NCI-H2196 (cell line): ENCODE results near the gene AKR1C3.
"Not testable (repeated sequence)": the region's sequence is repeated elsewhere in the genome, so short reads cannot be mapped to it uniquely, and the experiment has no call there.

Source experiments
- DNase-seq: peaks from one replicate; lab custom pipeline; 2025; ENCODE audit not compliant: unreplicated experiment; lab: John Stamatoyannopoulos, UW

AKR1C3 gene

DNA sequence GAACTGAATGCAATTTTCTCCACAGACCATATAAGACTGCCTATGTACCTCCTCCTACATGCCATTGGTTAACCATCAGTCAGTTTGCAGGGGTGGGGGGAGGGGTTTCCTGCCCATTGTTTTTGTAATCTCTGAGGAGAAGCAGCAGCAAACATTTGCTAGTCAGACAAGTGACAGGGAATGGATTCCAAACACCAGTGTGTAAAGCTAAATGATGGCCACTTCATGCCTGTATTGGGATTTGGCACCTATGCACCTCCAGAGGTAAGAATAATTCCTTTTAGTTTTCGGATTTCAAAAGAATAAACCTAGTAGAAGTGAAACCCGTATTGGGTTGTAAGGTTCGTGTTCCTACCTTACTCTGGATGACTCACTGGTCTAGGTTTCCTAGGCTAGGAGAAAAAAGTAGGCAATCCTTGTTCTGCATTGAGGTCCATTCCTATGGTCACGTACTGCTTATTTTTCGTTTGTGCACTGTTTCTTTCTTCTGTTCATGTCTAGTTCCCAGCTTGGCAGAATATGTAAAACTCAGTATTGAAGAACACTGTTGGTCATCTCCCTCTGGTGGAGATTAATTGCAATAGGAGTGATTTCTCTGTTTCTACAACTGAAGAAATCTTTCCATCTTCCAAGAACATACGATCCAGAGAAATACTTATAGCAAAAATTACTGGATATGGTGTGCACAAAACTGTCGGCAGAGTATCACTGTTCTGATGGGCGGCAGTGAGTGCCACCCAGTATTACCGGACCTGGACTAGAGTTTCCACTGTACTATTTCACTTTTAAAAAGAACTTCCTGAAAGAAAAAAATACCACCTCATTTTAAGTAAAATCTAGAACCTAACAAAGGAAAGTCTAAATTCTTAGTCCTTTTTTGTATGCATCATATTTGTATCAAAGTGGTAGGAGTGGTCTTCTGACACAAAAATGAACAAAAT lies at the start of gene AKR1C3:
Gene AKR1C3, plus strand, starts transcription at position 150 of the 941 bp plus-strand sequence. Its CDS starts 31 bp downstream, at position 181.
- DNase-seq = no peak

DNA sequence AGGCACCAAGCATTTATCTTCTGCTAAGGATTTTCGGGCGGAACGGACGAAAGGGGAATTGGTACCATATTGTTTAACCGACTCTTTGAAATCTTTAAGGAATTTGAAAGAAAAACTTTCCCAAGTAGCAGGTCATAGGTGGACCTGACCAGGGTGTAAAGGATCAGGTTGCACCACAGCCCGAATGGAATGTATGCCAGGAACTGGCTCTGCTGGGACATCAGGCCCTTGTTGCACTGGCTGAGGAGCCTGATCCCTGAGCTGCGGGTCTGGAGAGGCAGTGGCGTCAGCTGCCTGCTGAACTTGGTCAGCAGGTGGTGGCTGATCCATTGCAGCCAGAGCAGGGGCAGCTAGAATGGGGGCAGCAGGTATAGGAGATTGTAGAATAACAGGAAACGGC lies 49.1 kb upstream of the AKR1C3 start:
- no peak for DNase-seq

DNA sequence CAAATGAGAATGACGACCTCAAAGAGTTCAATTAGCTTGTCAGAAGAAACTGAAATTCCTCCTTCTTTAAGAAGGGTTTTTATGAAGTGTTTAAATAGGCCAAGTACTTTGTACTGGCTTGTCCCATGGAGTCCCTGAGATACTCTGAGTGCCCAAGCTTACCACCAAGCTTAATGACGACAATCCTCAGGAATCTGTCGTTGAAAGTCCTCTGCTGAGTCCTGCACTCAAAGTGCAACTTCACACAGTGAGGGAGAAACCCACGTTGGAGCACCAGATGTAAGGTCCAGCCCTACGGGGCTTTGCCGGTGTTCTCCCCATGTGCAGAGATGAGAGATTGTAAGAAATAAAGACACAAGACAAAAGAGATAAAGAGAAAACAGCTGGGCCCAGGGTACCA lies 47.8 kb upstream of the AKR1C3 start:
- no peak for DNase-seq

DNA sequence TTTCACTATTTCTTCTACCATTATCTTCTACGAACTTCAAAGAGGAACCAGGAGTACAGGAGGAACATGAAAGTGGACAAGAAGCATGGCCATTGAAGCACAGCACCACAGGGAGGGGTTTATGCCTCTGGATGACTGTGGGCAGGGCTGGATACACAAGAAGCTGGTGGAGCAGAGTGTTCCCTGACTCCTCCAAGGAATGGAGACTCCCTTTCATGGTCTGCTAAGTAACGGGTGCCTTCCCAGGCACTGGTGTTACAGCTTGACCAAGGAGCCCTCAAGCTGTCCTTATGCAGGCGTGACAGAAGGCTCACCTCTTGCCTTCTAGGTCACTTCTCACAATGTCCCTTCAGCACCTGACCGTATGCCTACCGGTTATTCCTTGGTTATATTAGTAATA lies 47.2 kb upstream of the AKR1C3 start:
- not testable (repeated sequence) for DNase-seq

DNA sequence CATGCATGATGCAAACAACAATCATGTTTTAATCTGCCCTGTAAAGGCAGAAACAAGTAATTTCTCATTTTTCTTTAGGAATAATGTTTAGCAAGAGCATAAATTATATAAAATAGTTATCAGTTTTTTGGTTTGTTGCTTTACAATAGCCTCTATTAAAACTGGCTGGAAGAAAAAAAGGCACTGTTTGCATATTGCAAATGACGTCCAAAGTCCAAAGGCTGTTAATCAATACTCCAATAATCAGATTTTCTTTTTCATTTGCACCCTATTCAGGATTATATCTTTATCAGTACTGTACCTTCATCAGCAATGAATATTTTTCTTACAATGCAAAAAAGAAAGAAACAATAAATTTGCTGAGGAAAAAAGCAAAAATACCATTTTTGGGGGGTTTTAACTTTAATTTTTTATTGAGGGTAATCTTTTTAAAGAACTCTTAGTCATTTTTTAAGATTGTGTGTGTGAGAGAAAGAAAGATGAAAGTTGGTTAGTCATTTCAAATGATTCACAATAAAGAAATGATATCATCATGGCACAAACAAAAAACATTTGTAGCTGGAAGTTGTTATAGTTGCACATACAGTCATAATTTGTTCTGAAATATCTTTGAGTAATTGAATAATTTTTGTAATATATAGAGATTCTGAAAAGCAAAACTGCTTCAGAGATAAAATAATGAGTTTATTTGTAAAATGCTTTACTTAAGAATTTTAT lies 46.1 kb upstream of the AKR1C3 start:
- DNase-seq = no peak

DNA sequence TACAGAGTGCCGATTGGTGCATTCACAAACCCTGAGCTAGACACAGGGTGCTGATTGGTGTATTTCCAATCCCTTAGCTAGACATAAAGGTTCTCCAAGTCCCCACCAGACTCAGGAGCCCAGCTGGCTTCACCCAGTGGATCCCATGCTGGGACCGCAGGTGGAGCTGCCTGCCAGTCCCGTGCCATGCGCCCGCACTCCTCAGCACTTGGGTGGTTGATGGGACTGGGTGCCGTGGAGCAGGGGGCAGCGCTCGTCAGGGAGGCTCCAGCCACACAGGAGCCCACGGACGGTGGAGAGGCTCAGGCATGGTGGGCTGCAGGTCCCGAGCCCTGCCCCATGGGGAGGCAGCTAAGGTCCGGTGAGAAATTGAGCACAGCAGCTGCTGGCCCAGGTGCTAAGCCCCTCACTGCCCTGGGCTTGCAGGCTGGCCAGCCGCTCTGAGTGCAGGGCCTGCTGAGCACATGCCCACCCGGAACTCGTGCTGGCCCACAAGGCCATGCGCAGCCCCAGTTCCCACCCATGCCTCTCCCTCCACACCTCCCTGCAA lies 41.2 kb upstream of the AKR1C3 start:
- not testable (repeated sequence) for DNase-seq

DNA sequence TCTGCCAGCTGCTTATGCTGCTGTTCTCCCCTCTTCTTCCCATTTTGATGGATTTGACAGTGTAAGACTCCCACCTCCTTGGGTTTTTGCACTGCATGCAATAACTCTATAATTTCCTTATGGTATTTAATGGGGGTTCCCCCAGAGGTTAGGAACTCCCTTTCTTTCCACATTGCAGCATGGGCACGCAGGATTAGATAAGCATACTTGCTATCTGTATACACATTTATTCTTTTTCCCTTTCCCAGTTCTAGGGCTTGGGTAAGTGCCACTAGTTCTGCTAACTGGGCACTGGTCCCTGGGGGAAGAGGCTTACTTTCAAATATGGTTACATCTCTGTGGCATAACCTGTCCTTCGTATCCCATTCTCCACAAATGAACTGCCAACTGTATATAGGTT lies 39.4 kb upstream of the AKR1C3 start:
- not testable (repeated sequence) for DNase-seq

DNA sequence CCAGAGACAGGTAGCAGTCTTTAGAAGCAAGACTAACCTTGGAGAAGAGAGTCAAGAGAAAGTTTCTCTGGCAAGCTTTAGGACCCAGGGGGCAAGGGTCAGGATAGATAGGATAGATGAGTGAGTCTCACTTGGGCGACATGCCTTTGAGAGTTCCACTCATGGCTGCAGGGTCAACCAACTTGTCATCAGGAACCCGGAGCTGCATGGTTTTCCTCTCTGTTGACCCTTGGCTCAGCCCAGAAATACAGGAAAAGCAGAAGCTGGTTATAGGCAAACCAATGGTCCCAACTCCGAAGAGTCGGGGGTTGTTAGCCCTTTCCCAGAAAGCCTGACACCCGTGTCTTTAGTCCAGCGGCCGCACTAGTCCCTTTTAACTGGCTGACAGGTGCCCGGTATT lies 34.9 kb upstream of the AKR1C3 start:
- DNase-seq = not testable (repeated sequence)

DNA sequence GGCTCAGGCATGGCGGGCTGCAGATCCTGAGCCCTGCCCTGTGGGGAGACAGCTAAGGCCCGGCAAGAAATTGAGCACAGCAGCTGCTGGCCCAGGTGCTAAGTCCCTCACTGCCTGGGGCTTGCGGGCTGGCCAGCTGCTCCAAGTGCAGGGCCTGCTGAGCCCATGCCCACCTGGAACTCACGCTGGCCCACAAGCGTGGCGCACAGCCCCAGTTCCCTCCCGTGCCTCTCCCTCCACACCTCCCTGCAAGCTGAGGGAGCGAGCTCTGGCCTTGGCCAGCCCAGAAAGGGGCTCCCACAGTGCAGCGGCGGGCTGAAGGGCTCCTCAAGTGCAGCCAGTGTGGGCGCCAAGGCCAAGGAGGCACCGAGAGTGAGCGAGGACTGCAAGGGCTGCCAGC lies 33.4 kb upstream of the AKR1C3 start:
- DNase-seq = not testable (repeated sequence)

DNA sequence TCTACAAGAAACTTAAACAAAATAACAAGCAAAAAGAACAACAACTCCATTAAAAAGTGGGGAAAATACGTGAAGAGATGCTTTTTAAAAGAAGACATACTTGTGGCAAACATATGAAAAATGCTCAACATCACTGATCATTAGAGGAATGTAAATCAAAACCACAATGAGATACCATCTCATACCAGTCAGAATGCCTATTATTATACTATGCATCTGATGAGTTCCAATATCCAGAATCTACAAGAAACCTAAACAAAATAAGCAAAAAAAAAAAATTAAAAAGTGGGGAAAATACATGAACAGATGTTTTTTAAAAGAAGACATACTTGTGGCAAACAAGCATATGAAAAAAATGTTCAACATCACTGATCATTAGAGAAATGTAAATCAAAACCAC lies 29.6 kb upstream of the AKR1C3 start:
- no peak for DNase-seq

DNA sequence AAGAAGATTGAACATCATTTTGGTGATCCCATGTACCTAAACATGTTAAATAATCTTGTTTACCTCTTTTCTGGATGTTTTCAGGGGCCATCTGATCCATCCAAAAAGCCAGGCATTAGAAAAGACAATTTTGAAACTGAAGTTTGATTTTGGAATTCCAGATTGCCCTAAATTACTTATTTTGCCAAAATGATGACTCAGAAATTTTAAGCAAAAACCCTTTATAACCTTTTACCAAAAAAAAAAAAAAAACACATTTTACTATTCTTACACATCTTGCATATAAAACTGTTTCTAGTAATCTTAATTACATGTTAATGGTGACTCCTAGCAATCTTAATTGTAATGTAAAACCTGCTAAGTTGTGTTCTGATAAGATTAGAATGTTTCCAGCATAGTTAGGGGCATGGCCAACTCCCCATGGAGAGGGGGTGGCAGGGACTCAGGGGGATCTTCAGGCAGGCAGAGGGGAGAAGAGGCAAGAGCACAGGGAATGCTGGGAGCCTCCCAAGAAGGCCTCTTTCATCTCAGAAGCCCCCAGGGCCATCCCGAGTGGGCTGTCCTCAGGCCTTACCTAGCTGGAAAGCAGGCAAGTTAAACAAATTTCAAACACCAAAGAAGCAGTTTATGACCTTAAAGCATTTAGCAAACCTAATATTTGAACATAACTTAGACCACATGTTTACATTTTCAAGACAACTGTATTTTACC lies 25.8 kb upstream of the AKR1C3 start:
- no peak for DNase-seq

DNA sequence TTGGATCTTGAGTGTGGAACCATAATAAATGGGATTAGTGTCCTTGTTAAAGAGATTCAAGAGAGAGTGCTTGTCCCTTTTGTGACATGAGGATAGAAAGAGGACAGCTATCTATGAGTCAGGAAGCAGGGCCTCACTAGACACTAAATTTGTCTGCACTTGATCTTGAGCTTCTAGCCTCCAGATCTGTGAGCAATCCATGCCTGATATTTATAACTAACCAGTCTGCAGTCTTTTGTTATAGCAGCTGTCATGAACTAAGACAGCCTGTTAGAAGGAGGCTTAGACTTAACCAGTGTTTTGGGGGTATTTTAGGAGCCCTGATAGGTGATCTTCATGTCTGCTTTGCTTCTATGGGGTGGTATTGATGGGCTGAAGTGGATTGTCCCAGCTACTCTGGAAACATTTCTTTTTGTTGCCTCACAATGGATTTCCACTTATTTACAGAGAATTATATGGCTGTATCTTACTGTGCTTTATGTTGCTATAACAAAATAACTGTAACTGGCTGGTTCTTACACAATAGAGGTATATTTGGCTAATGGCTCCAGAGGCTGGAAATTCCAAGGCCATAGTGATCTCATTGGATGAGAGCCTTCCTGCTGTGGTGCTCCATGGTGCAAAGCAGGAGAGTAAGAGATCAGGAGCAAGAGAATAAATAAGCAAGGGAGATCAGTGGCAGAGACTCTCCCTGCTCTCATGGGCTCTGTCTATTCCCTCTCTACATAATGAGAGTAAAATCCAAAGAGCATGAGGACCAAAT lies 23.4 kb upstream of the AKR1C3 start:
- DNase-seq = no peak

DNA sequence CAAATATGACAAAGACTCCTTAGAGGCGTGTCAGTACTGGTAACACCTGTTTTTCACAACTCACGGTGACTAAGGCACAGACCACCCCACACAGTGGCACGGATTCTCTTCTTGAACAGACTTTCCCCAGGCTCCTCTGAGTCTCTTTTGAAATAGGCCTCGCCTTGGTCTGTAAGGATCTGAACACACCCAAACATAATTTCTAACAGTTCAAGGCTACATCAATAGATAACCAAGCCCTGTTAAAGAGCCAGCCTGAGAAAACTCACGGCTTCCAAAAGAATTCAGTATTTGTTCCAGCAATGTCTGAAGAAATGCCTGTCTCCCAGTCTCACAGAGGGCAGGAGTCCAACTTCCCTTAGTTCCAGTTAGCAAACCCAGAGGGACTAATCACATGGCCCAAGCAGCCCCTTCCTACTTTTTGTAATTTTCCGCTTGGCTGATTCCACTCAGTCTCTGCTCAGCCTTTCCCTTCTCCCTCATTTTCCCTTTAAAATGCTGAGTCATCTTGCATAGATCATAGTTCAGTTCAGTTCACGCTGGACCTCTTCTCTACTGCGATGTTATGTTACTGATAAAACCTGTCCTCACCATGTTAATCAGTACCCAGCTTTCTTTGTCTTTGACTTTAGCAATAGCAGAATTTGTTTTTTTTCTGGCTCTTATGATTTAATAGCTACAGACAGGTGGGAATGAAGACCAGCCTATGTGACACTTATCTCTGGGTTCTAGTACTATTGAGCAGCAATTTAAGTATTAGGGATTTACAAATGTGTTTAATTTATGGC lies 22.6 kb upstream of the AKR1C3 start:
- DNase-seq = no peak

DNA sequence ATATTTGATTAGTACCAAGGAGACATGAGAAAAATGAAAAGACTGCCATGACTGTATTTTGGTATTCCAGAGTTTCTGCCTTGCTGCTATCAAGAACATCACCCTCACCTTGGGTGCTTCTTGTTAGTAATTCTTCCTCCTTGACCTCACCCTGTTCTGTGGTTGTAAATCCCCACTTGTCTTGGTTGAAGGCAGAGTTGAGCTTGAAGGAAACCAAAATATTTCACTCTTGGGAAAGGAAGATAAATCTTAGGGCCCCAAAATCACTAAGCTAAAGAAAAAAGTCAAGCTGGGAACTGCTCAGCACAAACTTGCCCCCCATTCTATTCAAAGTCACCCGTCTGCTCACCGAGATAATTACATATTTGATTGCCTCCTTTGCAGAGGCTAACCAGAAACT lies 20.6 kb upstream of the AKR1C3 start:
- DNase-seq = no peak

DNA sequence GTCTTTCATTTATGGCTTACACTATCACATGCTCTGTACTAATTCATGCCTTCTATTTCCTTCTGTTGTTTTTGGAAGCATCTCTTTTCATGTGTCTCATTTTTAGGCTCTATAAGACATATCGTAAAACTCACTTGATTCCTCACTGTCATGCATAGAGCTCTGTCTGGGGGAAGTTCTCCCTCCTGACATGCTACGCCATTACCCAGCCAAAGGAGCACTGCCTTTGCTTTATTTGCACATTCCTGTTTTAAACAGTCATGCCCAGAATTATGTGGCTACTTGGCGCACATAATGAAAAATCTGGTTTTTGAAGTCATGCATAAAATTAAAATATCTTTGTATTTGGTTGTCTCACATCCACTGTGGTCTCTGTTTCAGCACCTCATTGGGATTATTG lies 17.6 kb upstream of the AKR1C3 start:
- DNase-seq = no peak

DNA sequence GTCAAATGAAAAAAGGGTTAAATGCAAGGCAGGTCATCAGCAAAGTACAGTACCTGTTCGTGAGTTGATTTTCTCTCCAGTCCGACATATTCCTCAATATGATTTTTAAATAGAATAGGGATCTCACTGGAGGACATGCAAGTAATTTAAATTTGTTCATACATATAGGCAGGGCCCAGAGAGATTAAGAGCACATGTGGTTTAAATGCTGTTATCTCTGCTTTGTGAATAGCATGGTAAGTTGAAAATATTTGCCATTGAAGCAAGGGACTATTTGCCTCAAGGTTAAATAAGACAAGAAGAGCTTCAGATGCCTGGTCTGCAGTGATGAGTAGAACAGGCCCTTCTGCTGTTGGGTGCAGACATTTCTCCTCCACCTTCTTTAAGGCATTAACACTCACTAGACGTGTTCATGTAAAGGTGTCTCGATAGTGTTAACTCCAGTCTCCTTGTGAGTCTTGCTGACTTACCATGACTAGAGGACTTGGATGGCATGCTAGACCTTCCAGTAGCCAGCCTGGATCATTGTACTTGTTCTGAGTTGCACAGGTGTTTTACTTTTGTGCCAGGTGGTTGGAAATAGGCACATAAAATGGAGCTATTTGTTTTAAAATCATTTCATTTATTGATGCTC lies 15.6 kb upstream of the AKR1C3 start:
- DNase-seq = no peak

DNA sequence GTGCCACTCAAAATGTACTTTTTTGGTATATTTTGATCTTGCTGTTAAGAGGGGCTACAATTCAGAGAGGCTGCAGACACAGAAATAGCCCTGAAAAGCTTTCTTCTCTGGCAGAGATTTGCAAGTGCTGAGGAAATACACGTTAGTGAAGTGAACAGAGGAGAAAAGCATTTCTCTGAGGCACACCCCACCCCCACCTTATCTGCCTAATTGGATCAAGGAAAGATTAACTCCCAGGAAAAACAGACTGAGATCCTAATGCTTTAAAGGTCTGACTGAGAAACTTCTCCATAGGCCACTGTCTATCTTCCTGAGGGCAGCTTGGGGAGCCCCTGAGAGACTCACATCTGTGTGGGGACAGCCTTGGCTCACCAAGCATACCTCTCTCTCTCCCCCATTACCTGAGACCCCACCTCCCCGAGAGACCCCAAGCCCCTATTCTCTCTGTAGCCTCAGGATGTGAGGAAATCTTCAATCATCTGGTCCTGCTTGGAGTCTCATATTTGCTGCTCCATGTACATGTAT lies 14.8 kb upstream of the AKR1C3 start:
- DNase-seq = no peak

DNA sequence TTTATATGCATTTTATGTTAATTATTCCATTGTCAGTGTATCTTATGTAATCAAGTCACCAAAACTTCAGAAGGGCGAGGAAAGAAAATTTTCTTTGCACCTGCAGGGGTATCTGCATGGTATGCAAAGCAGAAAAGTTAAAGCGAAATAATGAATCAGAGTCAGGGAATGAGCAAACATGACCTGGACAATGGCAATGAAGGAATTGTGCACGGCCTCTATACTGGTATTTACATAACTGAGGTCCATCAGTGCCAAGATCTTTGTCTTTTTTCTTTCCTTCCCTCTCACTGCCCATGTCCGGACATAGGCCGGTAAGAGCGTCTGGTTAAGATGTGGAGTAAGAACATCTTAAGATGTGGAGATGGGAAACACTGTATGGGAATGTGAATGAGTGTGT lies 14.4 kb upstream of the AKR1C3 start:
- DNase-seq = no peak

DNA sequence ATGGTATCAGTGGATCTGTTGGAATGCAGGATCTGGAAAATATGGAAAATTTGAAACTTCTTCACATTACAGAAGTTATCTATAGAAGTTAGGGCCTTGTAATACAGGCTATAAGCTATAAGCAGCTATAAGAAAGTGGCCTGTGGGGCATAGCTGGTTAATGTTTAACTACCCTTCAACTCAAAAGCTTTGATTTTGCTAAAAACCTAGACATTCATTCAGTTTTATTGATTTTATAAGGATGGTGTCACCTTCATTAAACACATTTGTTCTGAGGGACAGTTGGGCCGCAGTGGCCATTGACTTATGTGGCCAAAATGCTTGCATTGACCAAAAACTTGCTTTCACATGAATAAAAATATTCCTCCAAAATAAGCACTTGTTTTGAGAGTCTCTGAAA lies 13.1 kb upstream of the AKR1C3 start:
- no peak for DNase-seq
